HepG2 (cell line): ENCODE data around the gene WNT7A. TPM values are rescaled to one million over a fixed set of nuclear protein-coding genes. Genes with fewer than 3 reads are reported as not detected.

ENCODE experiments used
- ATAC-seq: fragments of 200-7000 bp; cut with Tn5 transposase; 3 replicates; pipeline ENCODE4 v1.9.1; 2020; ENCODE audit warnings: mild to moderate bottlenecking, moderate library complexity
- BruUV-seq: library from RNA; stranded (reverse); fragments of 400-500 nt; replicated peaks from 2 replicates; lab custom pipeline; 2021; lab: Mats Ljungman, UMichigan
- CTCF ChIA-PET: fragments of 300-600 bp; formaldehyde crosslinking; extraction: SDS; loops from one replicate; lab custom pipeline; 2021; ENCODE audit warnings: low total read pairs, inconsistent platforms, low intra/inter-chr PET ratio; lab: Yijun Ruan, JAX
- POLR2A ChIA-PET: fragments of 350-600 bp; sonication (Branson Sonifier 250); formaldehyde crosslinking; loops from one replicate; lab custom pipeline; 2020; ENCODE audit warnings: antibody characterized with exemption, inconsistent platforms; lab: Yijun Ruan, JAX
- DNase-seq: peaks from one replicate; pipeline ENCODE4 v3.0.0-alpha.2; 2015; ENCODE audit warnings: low spot score
- FAIRE-seq: peaks from 3 replicates; lab custom pipeline; 2011; peaks lifted over from hg19 to GRCh38; lab: Jason Lieb, UNC
- H2AFZ ChIP-seq: one replicate; pipeline ENCODE4 v1.6.1; 2011; ENCODE audit warnings: low read length, inconsistent platforms
- H3K27ac ChIP-seq: fragments of 300-600 bp; 3 replicates; pipeline ENCODE4 v1.8.0; 2011; ENCODE audit warnings: mixed run types, mild to moderate bottlenecking, mixed read lengths, low read length, inconsistent platforms; ENCODE audit not compliant: insufficient read depth; ENCODE audit errors: extremely low read length
- H3K27me3 ChIP-seq, 2 experiments: fragments of 200-600 bp in 1 of 2; 2 replicates in 1 of 2; 3 replicates in 1 of 2; pipeline versions ENCODE4 v1.6.0 to v1.8.0; 2011; ENCODE audit warnings: low read length in 2 of 2, mild to moderate bottlenecking in 2 of 2, moderate library complexity in 2 of 2, inconsistent platforms in 1 of 2; ENCODE audit not compliant: insufficient read depth in 2 of 2, control insufficient read depth in 1 of 2
- H3K36me3 ChIP-seq, 2 experiments: fragments of 200-600 bp in 1 of 2; replicated peaks in 1 of 2; 2 replicates in 1 of 2; 3 replicates in 1 of 2; pipeline versions ENCODE4 v1.5.1 to v1.8.0; 2011; ENCODE audit warnings: low read length in 2 of 2, inconsistent platforms in 1 of 2; ENCODE audit not compliant: insufficient read depth in 2 of 2, control insufficient read depth in 1 of 2
- H3K4me1 ChIP-seq: 2 replicates; pipeline ENCODE4 v1.5.1; 2012; ENCODE audit warnings: low read length, inconsistent platforms; ENCODE audit not compliant: insufficient read depth
- H3K4me2 ChIP-seq: 2 replicates; pipeline ENCODE4 v1.6.0; 2011; ENCODE audit warnings: low read depth, low read length, inconsistent platforms
- H3K4me3 ChIP-seq, 3 experiments: fragments of 200-600 bp in 1 of 3; sonication (generic), shearing (Covaris generic) in 1 of 3; replicated peaks in 1 of 3; 2 replicates each; pipeline ENCODE4 v1.5.1; 2011 to 2016; ENCODE audit warnings: low read length in 3 of 3, inconsistent platforms in 2 of 3, low read depth in 2 of 3, mild to moderate bottlenecking in 2 of 3, control low read depth in 1 of 3, mixed read lengths in 1 of 3; ENCODE audit not compliant: insufficient read depth in 1 of 3
- H3K79me2 ChIP-seq: one replicate; pipeline ENCODE4 v1.6.1; 2011; ENCODE audit warnings: low read length, inconsistent platforms; ENCODE audit not compliant: insufficient read depth
- H3K9ac ChIP-seq: 2 replicates; pipeline ENCODE4 v1.6.0; 2011; ENCODE audit warnings: mild to moderate bottlenecking, low read depth, low read length, inconsistent platforms; ENCODE audit not compliant: insufficient read depth
- H3K9me3 ChIP-seq: 2 replicates; pipeline ENCODE4 v1.5.1; 2012; ENCODE audit warnings: mild to moderate bottlenecking, low read length
- H4K20me1 ChIP-seq: 2 replicates; pipeline ENCODE4 v1.6.0; 2011; ENCODE audit warnings: inconsistent platforms, mild to moderate bottlenecking, low read length, moderate library complexity; ENCODE audit not compliant: insufficient read depth
- KDM1A ChIP-seq: IDR thresholded peaks from 2 replicates; pipeline ENCODE4 v1.6.1; 2016; ENCODE audit warnings: missing compliant biosample characterization
- MED13 ChIP-seq: sonication (generic); formaldehyde crosslinking; IDR thresholded peaks from 2 replicates; pipeline ENCODE4 v1.5.0; 2020; ENCODE audit warnings: missing genetic modification reagents
- NFE2L1 ChIP-seq: sonication (generic); formaldehyde crosslinking; IDR thresholded peaks from 2 replicates; pipeline ENCODE4 v1.4.0; 2020; ENCODE audit warnings: missing genetic modification reagents, mild to moderate bottlenecking, borderline replicate concordance
- ZC3H4 ChIP-seq: sonication (generic); formaldehyde crosslinking; IDR thresholded peaks from 2 replicates; pipeline ENCODE4 v1.4.0; 2020; ENCODE audit warnings: missing genetic modification reagents, borderline replicate concordance
- ZEB1 ChIP-seq: IDR thresholded peaks from 2 replicates; pipeline ENCODE4 v1.6.1; 2012; ENCODE audit warnings: mild to moderate bottlenecking, low read depth, inconsistent platforms; ENCODE audit not compliant: insufficient replicate concordance
- ZNF350 ChIP-seq: sonication (generic); formaldehyde crosslinking; IDR thresholded peaks from 2 replicates; pipeline ENCODE4 v1.4.0; 2020; ENCODE audit warnings: mild to moderate bottlenecking, low read depth, missing genetic modification reagents, borderline replicate concordance
- ZNF510 ChIP-seq: sonication (generic); formaldehyde crosslinking; IDR thresholded peaks from 2 replicates; pipeline ENCODE4 v1.4.0; 2020; ENCODE audit warnings: low read depth, mild to moderate bottlenecking, missing genetic modification reagents
- ZNF746 ChIP-seq: sonication (generic); formaldehyde crosslinking; IDR thresholded peaks from 2 replicates; pipeline ENCODE4 v1.8.0; 2022; ENCODE audit warnings: mild to moderate bottlenecking, missing genetic modification reagents
- ZSCAN30 ChIP-seq: sonication (generic); formaldehyde crosslinking; IDR thresholded peaks from 2 replicates; pipeline ENCODE4 v1.5.0; 2020; ENCODE audit warnings: mild to moderate bottlenecking, missing genetic modification reagents
- ZSCAN31 ChIP-seq: sonication (generic); formaldehyde crosslinking; IDR thresholded peaks from 2 replicates; pipeline ENCODE4 v1.5.0; 2020; ENCODE audit warnings: low read depth, mild to moderate bottlenecking, missing genetic modification reagents
- WGBS: methylation state at CpG from one replicate; pipeline ENCODE4 v1.1.6; 2017; ENCODE audit warnings: low lambda C conversion rate; 5-methylcytosine and 5-hydroxymethylcytosine counted together
- in situ Hi-C: cut with HindIII; loops from 2 replicates; pipeline ENCODE4 v1.10.0; 2017; ENCODE audit warnings: low pct_unique_long_range_greater_than_20kb; ENCODE audit not compliant: extremely low pct_ligation_motif_present
- intact Hi-C: fragments of 100-400 bp; cut with micrococcal nuclease; formaldehyde crosslinking; loops from one replicate; pipeline ENCODE4 v1.10.0; 2022; ENCODE audit not compliant: unreplicated experiment
- polyA plus RNA-seq, 8 experiments: library from polyadenylated mRNA; depleted of rRNA in 3 of 8; stranded (reverse) in 7 of 8; unstranded in 1 of 8; fragments of >200 nt; fragmentation: Illumina TruSeq in 4 of 8; extraction: Trizol in 4 of 8; gene quantifications; 2 replicates each; pipeline versions ENCODE4 v1.2.1 to v1.2.3, GENCODE V29; 2011 to 2016; ENCODE audit warnings: low read depth in 4 of 8, missing spikeins in 1 of 8, mixed read lengths in 1 of 8; ENCODE audit not compliant: insufficient read depth in 1 of 8
- total RNA-seq, 5 experiments: library from RNA; depleted of rRNA; stranded (reverse); fragments of >200 nt; fragmentation: Illumina TruSeq; extraction: Trizol; gene quantifications; 2 replicates each; pipeline ENCODE4 v1.2.3, GENCODE V29; 2016; ENCODE audit warnings: low read depth in 1 of 5
- TF ChIP-seq, protein P1 (sequence below): sonication (generic); formaldehyde crosslinking; IDR thresholded peaks from 2 replicates; pipeline ENCODE4 v1.8.0; 2022; ENCODE audit warnings: mild to moderate bottlenecking, missing genetic modification reagents, moderate library complexity
- TF ChIP-seq, protein P2 (sequence below): sonication (generic); formaldehyde crosslinking; IDR thresholded peaks from 2 replicates; pipeline ENCODE4 v1.4.0; 2020; ENCODE audit warnings: mild to moderate bottlenecking, missing genetic modification reagents

Gene WNT7A
- total and polyA plus RNA-seq, 2 of the 13 experiments (the other 11 are each of a cell fraction or from before 2014, with no cell fraction given) = not detected

DNA sequence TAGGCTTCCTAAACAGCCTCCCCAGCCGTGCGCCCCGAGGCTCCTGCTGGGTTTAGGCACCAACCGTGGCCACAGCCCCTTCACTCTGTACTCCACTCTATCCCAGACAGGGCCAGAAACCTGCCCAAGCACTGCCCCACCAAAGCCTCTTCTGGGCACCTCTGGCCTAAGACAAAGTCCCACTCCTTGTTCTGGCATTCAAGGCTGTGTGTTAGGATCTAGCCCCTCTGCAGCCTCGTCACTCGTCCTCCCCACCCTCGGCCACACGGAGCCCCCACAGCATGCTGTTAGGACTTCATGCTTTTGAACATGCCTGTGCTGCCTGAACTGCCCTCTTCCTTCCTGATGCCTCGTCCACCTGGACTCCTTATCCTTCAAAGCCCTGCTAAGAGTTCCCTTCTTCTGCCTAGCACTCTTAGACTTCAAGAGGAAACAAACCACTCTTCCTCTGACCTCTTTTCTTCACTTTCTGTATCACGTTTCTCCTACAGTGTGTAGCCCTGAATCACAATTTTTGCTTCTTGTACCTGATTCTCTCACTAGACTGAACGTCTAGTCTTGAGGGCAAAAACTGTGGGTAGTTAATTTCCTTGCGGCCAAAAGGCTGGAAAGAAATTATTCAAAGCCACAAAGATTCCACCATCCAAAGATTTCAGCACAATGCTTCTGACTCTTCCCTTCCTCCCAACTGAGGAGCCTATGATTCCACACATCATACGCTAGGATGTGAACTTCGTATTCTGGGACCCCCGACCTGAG is 28.6 kb downstream of the WNT7A start:
- Histone ChIP-seq H3K9ac (no peak overlapping the region), H3K4me3 (no peak overlapping the region), H3K4me2 (no peak overlapping the region), H3K27me3 (peaks cover 1 to 48% of the 10 kb centered on the region in 2 experiments; a peak in 4 of 5 replicates), H3K27ac (no peak overlapping the region), H3K9me3 (no peaks in the 10 kb centered on the region), H3K36me3 (no peaks in the 10 kb centered on the region), H3K4me1 (no peaks in the 10 kb centered on the region), H2AFZ (no peak overlapping the region), H3K79me2 (no peaks in the 10 kb centered on the region), H4K20me1 (peaks cover 3% of the 10 kb centered on the region; the same call in 1 of the 2 replicates)
- BruUV-seq = no TSS peak
- WGBS = 38% methylated on average over 15 of the region's 15 CpGs
- intact Hi-C loops (no loop called here), in situ Hi-C loops (no loop called here)
- ChIA-PET CTCF (no interaction called here), POLR2A (no interaction called here)
- no peak for FAIRE-seq
- ATAC-seq = no peak
- TF ChIP-seq, protein P1, sequence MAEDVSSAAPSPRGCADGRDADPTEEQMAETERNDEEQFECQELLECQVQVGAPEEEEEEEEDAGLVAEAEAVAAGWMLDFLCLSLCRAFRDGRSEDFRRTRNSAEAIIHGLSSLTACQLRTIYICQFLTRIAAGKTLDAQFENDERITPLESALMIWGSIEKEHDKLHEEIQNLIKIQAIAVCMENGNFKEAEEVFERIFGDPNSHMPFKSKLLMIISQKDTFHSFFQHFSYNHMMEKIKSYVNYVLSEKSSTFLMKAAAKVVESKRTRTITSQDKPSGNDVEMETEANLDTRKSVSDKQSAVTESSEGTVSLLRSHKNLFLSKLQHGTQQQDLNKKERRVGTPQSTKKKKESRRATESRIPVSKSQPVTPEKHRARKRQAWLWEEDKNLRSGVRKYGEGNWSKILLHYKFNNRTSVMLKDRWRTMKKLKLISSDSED (CRISPR knock-in tag) = no peak
- TF ChIP-seq ZNF746 (CRISPR knock-in tag) (no peak), ZNF510 (CRISPR knock-in tag) (no peak), ZEB1 (no peak), ZC3H4 (CRISPR knock-in tag) (no peak), NFE2L1 (CRISPR knock-in tag) (no peak), KDM1A (no peak), ZSCAN31 (CRISPR knock-in tag) (no peak), ZSCAN30 (no peak), ZNF350 (no peak), MED13 (CRISPR knock-in tag) (no peak)
- TF ChIP-seq, protein P2, sequence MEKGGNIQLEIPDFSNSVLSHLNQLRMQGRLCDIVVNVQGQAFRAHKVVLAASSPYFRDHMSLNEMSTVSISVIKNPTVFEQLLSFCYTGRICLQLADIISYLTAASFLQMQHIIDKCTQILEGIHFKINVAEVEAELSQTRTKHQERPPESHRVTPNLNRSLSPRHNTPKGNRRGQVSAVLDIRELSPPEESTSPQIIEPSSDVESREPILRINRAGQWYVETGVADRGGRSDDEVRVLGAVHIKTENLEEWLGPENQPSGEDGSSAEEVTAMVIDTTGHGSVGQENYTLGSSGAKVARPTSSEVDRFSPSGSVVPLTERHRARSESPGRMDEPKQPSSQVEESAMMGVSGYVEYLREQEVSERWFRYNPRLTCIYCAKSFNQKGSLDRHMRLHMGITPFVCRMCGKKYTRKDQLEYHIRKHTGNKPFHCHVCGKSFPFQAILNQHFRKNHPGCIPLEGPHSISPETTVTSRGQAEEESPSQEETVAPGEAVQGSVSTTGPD (CRISPR knock-in tag) = no peak
- DNase-seq = no peak
